A549 treated with dexamethasone at 1 μM for 4 hours (cell line): Measurements from ENCODE around the gene EIF3M. TPM values are rescaled to one million over a fixed set of nuclear protein-coding genes. Genes with fewer than 3 reads are reported as not detected.

Experiments
- total RNA-seq: library from RNA; stranded (reverse); fragments of 200-300 nt; extraction: Qiagen RNA extraction; gene quantifications from 5 replicates; pipeline ENCODE4 v1.2.3, GENCODE V29; 2022

The EIF3M gene
- 400 to 458 TPM (median 442 TPM) in 5 replicates for total RNA-seq

GRCh38 chr11:32583459-32584271, at the start of gene EIF3M:
EIF3M (plus strand) TSS chr11:32583831; CDS start chr11:32583888, 57 bp downstream.

Other genes starting within 250 kb of the EIF3M start
- 4.6 to 6.5 TPM (median 5.9 TPM) in 5 replicates for gene WT1, start 148.3 kb upstream of the EIF3M start, total RNA-seq
- 0.03 to 0.04 TPM in 2 of 5 replicates, not detected in the others for gene CCDC73, start 210.8 kb downstream of the EIF3M start, total RNA-seq
- 1.9 to 2.5 TPM (median 2.1 TPM) in 5 replicates for gene PRRG4, start 246.1 kb downstream of the EIF3M start, total RNA-seq